ENCODE results near the gene CDC40.

CDC40 gene

DNA sequence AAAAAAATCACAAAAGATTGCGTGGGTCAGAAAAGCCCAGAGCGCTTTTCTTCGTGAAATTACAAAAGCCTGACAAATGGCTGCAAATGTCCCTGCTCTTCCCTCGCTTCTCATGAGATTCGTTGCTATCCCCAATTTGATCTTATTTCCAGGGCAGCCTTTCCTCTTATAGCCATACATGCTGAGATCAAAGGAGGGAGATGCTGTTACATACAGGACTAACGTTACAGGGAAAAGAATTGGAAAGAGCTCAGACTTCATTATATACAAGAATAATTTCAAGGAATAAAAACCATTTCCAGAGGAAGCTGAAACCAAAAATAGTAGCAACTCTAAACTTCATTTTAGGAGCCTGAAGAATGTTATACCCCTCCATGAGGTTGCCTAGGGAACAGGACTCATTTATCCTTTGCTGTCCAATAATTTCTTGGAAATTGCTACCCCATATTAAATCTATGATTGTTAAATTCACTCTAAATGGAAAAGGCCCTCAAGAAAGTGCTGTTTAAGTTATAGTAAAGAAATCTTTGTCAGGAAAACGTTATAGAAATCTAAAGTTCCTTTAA, 97.0 kb downstream of the CDC40 start:
- no peak overlapping the region for H4K12ac ChIP-seq (ENCODE audit: low read depth, low read length)
- no peak overlapping the region for H3K4me2 ChIP-seq (ENCODE audit: low read length)
- no peaks in the 10 kb centered on the region for H3K79me1 ChIP-seq (ENCODE audit: low read length)
- no CpG with 5 or more reads among the region's 7 CpGs for WGBS (ENCODE audit: extremely low coverage, insufficient coverage, insufficient read length)
- H3K4ac ChIP-seq (ENCODE audit: low read depth, low read length), result no peak overlapping the region
- no peak overlapping the region for H3K27ac ChIP-seq (ENCODE audit: low read depth, low read length)
- no peak overlapping the region for H3K4me3 ChIP-seq (ENCODE audit: low read depth, low read length)
- no peak for DNase-seq
- no peak overlapping the region for H3K18ac ChIP-seq (ENCODE audit: low read length)
- H3K27me3 ChIP-seq (ENCODE audit: insufficient read depth, low read length), result no peaks in the 10 kb centered on the region
- H3K23ac ChIP-seq (ENCODE audit: low read length), result no peak overlapping the region
- H3K4me1 ChIP-seq (ENCODE audit: control insufficient read depth in 1 of 2, insufficient read depth in 2 of 2, low read length in 2 of 2), result no peaks in the 10 kb centered on the region
- H3K14ac ChIP-seq (ENCODE audit: low read length), result no peak overlapping the region
- no peak overlapping the region for H2AK5ac ChIP-seq (ENCODE audit: low read length)
- no peak overlapping the region for H4K8ac ChIP-seq (ENCODE audit: low read depth, low read length)
- H2AFZ ChIP-seq (ENCODE audit: insufficient read depth, low read length, poor library complexity), result no peak overlapping the region
- H3K79me2 ChIP-seq (ENCODE audit: control insufficient read depth, insufficient read depth, low read length, poor library complexity), result no peaks in the 10 kb centered on the region
- no peak overlapping the region for H3K9ac ChIP-seq (ENCODE audit: low read length)
- H3K36me3 ChIP-seq (ENCODE audit: control insufficient read depth in 1 of 2, insufficient read depth in 2 of 2, low read length in 2 of 2), result peaks cover 2 to 3% of the 10 kb centered on the region in 2 experiments
- no peak overlapping the region for H2BK120ac ChIP-seq (ENCODE audit: insufficient read depth, low read length, poor library complexity)
- H2BK12ac ChIP-seq (ENCODE audit: low read length), result no peak overlapping the region
- H4K91ac ChIP-seq (ENCODE audit: low read depth, low read length), result no peak overlapping the region
- H2BK5ac ChIP-seq (ENCODE audit: low read depth, low read length, poor library complexity), result no peak overlapping the region
- H3K9me3 ChIP-seq (ENCODE audit: insufficient read depth, low read depth, low read length), result peaks cover 2% of the 10 kb centered on the region

All from trophoblast cell (in vitro differentiated cells and primary cell).